Ascending aorta (tissue), 2 donors: ENCODE data around the gene RPGR. TPM values are rescaled to one million over a fixed set of nuclear protein-coding genes. Genes with fewer than 3 reads are reported as not detected.

Experiments
- DNase-seq, 2 donors: peaks; one replicate each; pipeline ENCODE4 v3.0.0-alpha.2; 2019; ENCODE audit warnings: low spot score in 2 of 2
- H3K27ac ChIP-seq, 2 donors: fragments of 200-600 bp; sonication (generic); one replicate each; pipeline ENCODE4 v1.5.1; 2016 to 2017; ENCODE audit warnings: mild to moderate bottlenecking in 1 of 2
- H3K27me3 ChIP-seq: fragments of 200-600 bp; sonication (generic); one replicate; pipeline ENCODE4 v1.5.1; 2017
- H3K36me3 ChIP-seq, 2 donors: fragments of 200-600 bp; sonication (generic); one replicate each; pipeline ENCODE4 v1.5.1; 2016
- H3K4me1 ChIP-seq, 2 donors: fragments of 200-600 bp; sonication (generic); one replicate each; pipeline ENCODE4 v1.5.1; 2016 to 2017; ENCODE audit warnings: mild to moderate bottlenecking in 1 of 2
- H3K4me3 ChIP-seq, 2 donors: fragments of 200-600 bp; sonication (generic); one replicate each; pipeline ENCODE4 v1.5.1; 2016 to 2017; ENCODE audit warnings: mild to moderate bottlenecking in 1 of 2
- H3K9me3 ChIP-seq, 2 donors: fragments of 200-600 bp; sonication (generic); one replicate each; pipeline ENCODE4 v1.5.1; 2016
- CTCF ChIP-seq, 3 experiments: fragments of 200-600 bp in 2 of 3; fragments of 450-650 bp in 1 of 3; sonication (generic) in 2 of 3; IDR thresholded peaks; one replicate each; pipeline ENCODE4 v1.5.1; 2016 to 2019; ENCODE audit warnings: antibody characterized with exemption in 3 of 3, mild to moderate bottlenecking in 1 of 3, moderate library complexity in 1 of 3
- intact Hi-C: fragments of 100-400 bp; cut with DNase I; formaldehyde crosslinking; loops from one replicate; pipeline ENCODE4 v1.15.1; 2023
- total RNA-seq: library from RNA; depleted of rRNA; stranded (reverse); fragments of >200 nt; gene quantifications from one replicate; pipeline ENCODE4 v1.1.0, GENCODE V29; 2016

Gene RPGR
- total RNA-seq, 1 donor from 2014 or later = 12.0 TPM

GRCh38 chrX:38293741-38294140 lies 33.6 kb downstream of the RPGR start:
- intact Hi-C loops = no loop called here
- Histone ChIP-seq H3K4me1 (no peaks in the 10 kb centered on the region), H3K9me3 (no peaks in the 10 kb centered on the region), H3K27ac (no peak overlapping the region), H3K36me3 (no peaks in the 10 kb centered on the region), H3K4me3 (no peak overlapping the region), H3K27me3 (no peaks in the 10 kb centered on the region)
- DNase-seq = no peak
- no peak for TF ChIP-seq CTCF (IDR thresholded peaks at IDR 0.05)

GRCh38 chrX:38287674-38288073 lies 39.6 kb downstream of the RPGR start:
- Histone ChIP-seq H3K27me3 (no peaks in the 10 kb centered on the region), H3K36me3 (no peaks in the 10 kb centered on the region), H3K9me3 (no peaks in the 10 kb centered on the region), H3K27ac (no peak overlapping the region), H3K4me1 (no peaks in the 10 kb centered on the region), H3K4me3 (no peak overlapping the region)
- intact Hi-C loops = no loop called here
- TF ChIP-seq CTCF (IDR thresholded peaks at IDR 0.05) = no peak
- no peak for DNase-seq

GRCh38 chrX:38285649-38286048 lies 41.7 kb downstream of the RPGR start:
- no peak for TF ChIP-seq CTCF (IDR thresholded peaks at IDR 0.05)
- H3K27ac ChIP-seq = no peak overlapping the region

GRCh38 chrX:38282049-38282448 lies 45.3 kb downstream of the RPGR start:
- no peaks in the 10 kb centered on the region for H3K4me1 ChIP-seq
- DNase-seq = no peak
- H3K27ac ChIP-seq = no peak overlapping the region
- H3K27me3 ChIP-seq = no peaks in the 10 kb centered on the region
- TF ChIP-seq CTCF (IDR thresholded peaks at IDR 0.05) = peak in 2 of 3 experiments; percentile 18 to 42
- intact Hi-C loops = no loop called here
- H3K9me3 ChIP-seq = no peaks in the 10 kb centered on the region
- no peak overlapping the region for H3K4me3 ChIP-seq
- H3K36me3 ChIP-seq = no peaks in the 10 kb centered on the region

More at GRCh38 chrX:38285649-38286048, 41.7 kb downstream of the RPGR start:
- no peak for DNase-seq
- Histone ChIP-seq H3K9me3 (no peaks in the 10 kb centered on the region), H3K36me3 (no peaks in the 10 kb centered on the region), H3K27me3 (no peaks in the 10 kb centered on the region), H3K4me3 (no peak overlapping the region), H3K4me1 (no peaks in the 10 kb centered on the region)
- intact Hi-C loops = no loop called here

GRCh38 chrX:38279188-38279587 lies 48.1 kb downstream of the RPGR start:
- no peaks in the 10 kb centered on the region for H3K36me3 ChIP-seq
- no peaks in the 10 kb centered on the region for H3K9me3 ChIP-seq
- H3K4me1 ChIP-seq = no peaks in the 10 kb centered on the region
- no peak overlapping the region for H3K4me3 ChIP-seq
- no peaks in the 10 kb centered on the region for H3K27me3 ChIP-seq
- TF ChIP-seq CTCF (IDR thresholded peaks at IDR 0.05) = no peak
- intact Hi-C loops = no loop called here
- DNase-seq = no peak
- no peak overlapping the region for H3K27ac ChIP-seq

GRCh38 chrX:38278682-38279081 lies 48.6 kb downstream of the RPGR start:
- Histone ChIP-seq H3K27ac (no peak overlapping the region), H3K27me3 (no peaks in the 10 kb centered on the region), H3K4me3 (no peak overlapping the region), H3K36me3 (no peaks in the 10 kb centered on the region), H3K9me3 (no peaks in the 10 kb centered on the region), H3K4me1 (no peaks in the 10 kb centered on the region)
- TF ChIP-seq CTCF (IDR thresholded peaks at IDR 0.05) = no peak
- DNase-seq = no peak
- intact Hi-C loops = no loop called here
